Heart right ventricle (tissue), 16 donors: ENCODE results near the gene ARID5B. TPM values are rescaled to one million over a fixed set of nuclear protein-coding genes. Genes with fewer than 3 reads are reported as not detected.
A peak's percentile ranks its signal among the peaks of the same experiment; 100 is the strongest.

Experiments used
- ATAC-seq, 8 donors: fragments of 200-7000 bp; cut with Tn5 transposase; one replicate each; pipeline ENCODE4 v1.9.1; 2020; ENCODE audit warnings: mild to moderate bottlenecking in 8 of 8, moderate library complexity in 8 of 8, moderate number of reproducible peaks in 1 of 8
- DNase-seq, 2 donors: peaks; one replicate each; pipeline ENCODE4 v3.0.0-alpha.2; 2020
- H3K27ac ChIP-seq, 10 donors: fragments of 200-600 bp; sonication (generic) in 2 of 10; one replicate each; pipeline versions ENCODE4 v1.5.0 to v1.8.0; 2020 to 2022; ENCODE audit warnings: mild to moderate bottlenecking in 3 of 10
- H3K27me3 ChIP-seq, 7 donors: fragments of 200-600 bp; one replicate each; pipeline ENCODE4 v1.8.0; 2021 to 2022; ENCODE audit warnings: mild to moderate bottlenecking in 2 of 7
- H3K36me3 ChIP-seq, 9 donors: fragments of 200-600 bp; sonication (generic) in 1 of 9; one replicate each; pipeline versions ENCODE4 v1.5.0 to v1.8.0; 2020 to 2022; ENCODE audit warnings: mild to moderate bottlenecking in 2 of 9
- H3K4me1 ChIP-seq, 9 donors: fragments of 200-600 bp; sonication (generic) in 1 of 9; one replicate each; pipeline versions ENCODE4 v1.5.0 to v1.8.0; 2020 to 2022; ENCODE audit warnings: mild to moderate bottlenecking in 4 of 9
- H3K4me3 ChIP-seq, 10 donors: fragments of 200-600 bp; sonication (generic) in 2 of 10; one replicate each; pipeline versions ENCODE4 v1.5.0 to v1.8.0; 2020 to 2022; ENCODE audit warnings: mild to moderate bottlenecking in 7 of 10, moderate library complexity in 2 of 10
- H3K9me3 ChIP-seq, 11 donors: fragments of 200-600 bp in 10 of 11; sonication (generic) in 2 of 11; one replicate each; pipeline versions ENCODE4 v1.5.0 to v1.8.0; 2013 to 2022; ENCODE audit warnings: mild to moderate bottlenecking in 2 of 11, control low read depth in 1 of 11, moderate library complexity in 1 of 11
- CTCF ChIP-seq, 9 donors: fragments of 200-600 bp; sonication (generic) in 2 of 9; IDR thresholded peaks; one replicate each; pipeline versions ENCODE4 v1.5.0 to v1.8.0; 2021 to 2022; ENCODE audit warnings: antibody characterized with exemption in 9 of 9, mild to moderate bottlenecking in 5 of 9, moderate library complexity in 1 of 9
- WGBS, 2 donors: extraction: QIAGEN DNeasy Blood & Tissue Kit; methylation state at CpG; one replicate each; pipeline ENCODE4 v1.1.7; 2013; ENCODE audit warnings: inconsistent platforms in 1 of 2; 5-methylcytosine and 5-hydroxymethylcytosine counted together
- intact Hi-C, 10 donors: fragments of 100-400 bp; cut with DNase I; formaldehyde crosslinking; loops; one replicate each; pipeline versions ENCODE4 v1.11.1 to v1.14.2; 2022
- polyA plus RNA-seq, 2 donors: library from polyadenylated mRNA; stranded (reverse); fragments of 200-250 nt; gene quantifications; one replicate each; pipeline ENCODE4 v1.2.3, GENCODE V29; 2013
- total RNA-seq, 10 donors: library from RNA; stranded (reverse); fragmentation: NEBNext Ultra II Directional in 3 of 10; extraction: Animal tissue kit (Norgen Biotek cat#: 25700) in 3 of 10; gene quantifications; one replicate each; pipeline versions ENCODE4 v1.2.1 to v1.2.4, GENCODE V29; 2021 to 2023
- donor health status: Arrhythmogenic right ventricular cardiomyopathy.
- donor health status: ischemic (EF 13 %, LVEDD 7.1; RV severe dilation, severe dysfunction).
- donor health status: healthy with polysubstance abuse.
- donor health status: DM: no; HTN: yes; CAD: no.
- donor health status: DM: no; HTN: no; CAD: no.
- donor health status: ischemic (EF 25% LVEDD 6.9; RV normal size, moderate dysfunction).
- donor health status: ischemic (EF 25% LVEDD 5.7; RV mildly dilated, moderate dysfunction).
- donor health status: healthy.
- donor health status: DM: yes; HTN: yes; CAD: no.
- donor health status: Ischemic cardiomyopathy.
- donor health status: ischemic (EF 35%, LVEDD 5.7; RV mildly dilated, moderate dysfunction).
- donor health status: nonischemic (EF 11% LVEDD 7.7; RV severe dilation, severe dysfunction).
- donor health status: DM: yes; HTN: yes; CAD: no.
- donor health status: PGD.
- donor health status: ischemic (EF 29% LVEDD 5.4; RV normal size, mild dysfunction).
- donor health status: nonischemic (EF 23%, LVEDD 6.1; RV moderate dilation, normal function).

Gene ARID5B
- total and polyA plus RNA-seq, 12 donors = 5.3 to 108 (median 25.5) TPM

- Histone ChIP-seq H3K27ac (peak overlapping the region in 4 of 10 donors; percentile 74 to 90 (median 80)), H3K36me3 (no peaks in the 10 kb centered on the region), H3K9me3 (no peaks in the 10 kb centered on the region), H3K27me3 (no peaks in the 10 kb centered on the region), H3K4me3 (no peak overlapping the region), H3K4me1 (peaks cover 4 to 68% (median 27%) of the 10 kb centered on the region in 9 donors)
- ATAC-seq (no peak), DNase-seq (no peak)
- WGBS, 2 donors = 92% methylated on average over 7 of the region's 7 CpGs
- TF ChIP-seq CTCF (IDR thresholded peaks at IDR 0.05) = no peak
- intact Hi-C loops = loop anchor here in 2 of 10 donors (5.0 to 10.0 kb wide), 2 partner anchors 90 to 92 kb away; partner anchors contain the start of gene ARID5B (in 2 of the 2)
These were observed 93.1 kb downstream of the ARID5B start for GRCh38 chr10:61994405-61995219.

GRCh38 chr10:61995220-61995503 is 93.7 kb downstream of the ARID5B start:
- Histone ChIP-seq H3K27me3 (no peaks in the 10 kb centered on the region), H3K9me3 (no peaks in the 10 kb centered on the region), H3K4me1 (peaks cover 4 to 62% (median 27%) of the 10 kb centered on the region in 9 donors), H3K27ac (peak overlapping the region in 1 of 10 donors; percentile 90), H3K36me3 (no peaks in the 10 kb centered on the region), H3K4me3 (no peak overlapping the region)
- TF ChIP-seq CTCF (IDR thresholded peaks at IDR 0.05) = no peak
- 86 to 88% methylated on average over 3 of the region's 3 CpGs for WGBS, 2 donors
- intact Hi-C loops = loop anchor here in 1 of 10 donors (10.0 kb wide), 1 partner anchor 90 kb away; the partner anchor contains the start of gene ARID5B
- DNase-seq (no peak), ATAC-seq (no peak)

GRCh38 chr10:61998937-61999336 is 97.4 kb downstream of the ARID5B start:
- WGBS, 2 donors = 83 to 91% methylated on average over 1 of the region's 1 CpG
- Histone ChIP-seq H3K27me3 (no peaks in the 10 kb centered on the region), H3K27ac (no peak overlapping the region), H3K9me3 (no peaks in the 10 kb centered on the region), H3K36me3 (peaks cover 0 to 10% (median 0%) of the 10 kb centered on the region in 9 donors), H3K4me1 (peaks cover 0 to 30% (median 8%) of the 10 kb centered on the region in 9 donors), H3K4me3 (no peak overlapping the region)
- no peak for DNase-seq
- ATAC-seq = peak in 2 of 8 donors; percentile 22 to 42
- intact Hi-C loops = loop anchor here in 1 of 10 donors (10.0 kb wide), 1 partner anchor 94 kb away; the partner anchor contains the start of gene ARID5B
- no peak for TF ChIP-seq CTCF (IDR thresholded peaks at IDR 0.05)

GRCh38 chr10:62000037-62000603 is 98.6 kb downstream of the ARID5B start:
- intact Hi-C loops = no loop called here
- H3K27me3 ChIP-seq = no peaks in the 10 kb centered on the region
- ATAC-seq (no peak), DNase-seq (no peak)
- no peak for TF ChIP-seq CTCF (IDR thresholded peaks at IDR 0.05)
- H3K9me3 ChIP-seq = no peaks in the 10 kb centered on the region
- H3K27ac ChIP-seq = no peak overlapping the region
- peaks cover 0 to 30% (median 13%) of the 10 kb centered on the region in 9 donors for H3K4me1 ChIP-seq
- H3K36me3 ChIP-seq = peaks cover 0 to 10% (median 0%) of the 10 kb centered on the region in 9 donors
- WGBS, 2 donors = 97 to 98% methylated on average over 20 of the region's 20 CpGs
- no peak overlapping the region for H3K4me3 ChIP-seq
